GM19193 (cell line): ENCODE data around the gene GPATCH8.

Source experiments
- POLR2A ChIP-seq: IDR thresholded peaks from 4 replicates; pipeline ENCODE4 v1.6.1; 2011; ENCODE audit not compliant: insufficient read depth, insufficient read length; ENCODE audit errors: extremely low read depth

The GPATCH8 gene

GRCh38 chr17:44492706-44493272, 10.4 kb downstream of the GPATCH8 start:
- TF ChIP-seq POLR2A = no peak

- no peak for TF ChIP-seq POLR2A
Measured at GRCh38 chr17:44489581-44489980, 13.6 kb downstream of the GPATCH8 start.

GRCh38 chr17:44487170-44487569, 16.0 kb downstream of the GPATCH8 start:
- TF ChIP-seq POLR2A = no peak

- no peak for TF ChIP-seq POLR2A
Measured at GRCh38 chr17:44473367-44473766, 29.8 kb downstream of the GPATCH8 start.

GRCh38 chr17:44469676-44470075, 33.5 kb downstream of the GPATCH8 start:
- TF ChIP-seq POLR2A = no peak

- no peak for TF ChIP-seq POLR2A
Measured at GRCh38 chr17:44467108-44467507, 36.1 kb downstream of the GPATCH8 start.

- TF ChIP-seq POLR2A = no peak
Measured at GRCh38 chr17:44466339-44466738, 36.9 kb downstream of the GPATCH8 start.

GRCh38 chr17:44465897-44466296, 37.3 kb downstream of the GPATCH8 start:
- no peak for TF ChIP-seq POLR2A

- TF ChIP-seq POLR2A = no peak
Measured at GRCh38 chr17:44465276-44465675, 37.9 kb downstream of the GPATCH8 start.

- TF ChIP-seq POLR2A = no peak
Measured at GRCh38 chr17:44464037-44464436, 39.2 kb downstream of the GPATCH8 start.

GRCh38 chr17:44451832-44452231, 51.4 kb downstream of the GPATCH8 start:
- no peak for TF ChIP-seq POLR2A

GRCh38 chr17:44451016-44451627, 52.1 kb downstream of the GPATCH8 start:
- no peak for TF ChIP-seq POLR2A

GRCh38 chr17:44448412-44448811, 54.8 kb downstream of the GPATCH8 start:
- no peak for TF ChIP-seq POLR2A

GRCh38 chr17:44444735-44445105, 58.5 kb downstream of the GPATCH8 start:
- TF ChIP-seq POLR2A = no peak

- TF ChIP-seq POLR2A = no peak
Measured at GRCh38 chr17:44442806-44443205, 60.4 kb downstream of the GPATCH8 start.

- TF ChIP-seq POLR2A = no peak
Measured at GRCh38 chr17:44439168-44439567, 64.0 kb downstream of the GPATCH8 start.

GRCh38 chr17:44438636-44439035, 64.6 kb downstream of the GPATCH8 start:
- TF ChIP-seq POLR2A = no peak
